ENCODE measurements around the gene UPB1. TPM values are rescaled to one million over a fixed set of nuclear protein-coding genes. Genes with fewer than 3 reads are reported as not detected.
A peak's percentile ranks its signal among the peaks of the same experiment; 100 is the strongest.
"Not testable (repeated sequence)": the region's sequence is repeated elsewhere in the genome, so short reads cannot be mapped to it uniquely, and the experiment has no call there.

Gene UPB1
- total and polyA plus RNA-seq, 7 donors, result 0.28 to 0.83 (median 0.36) TPM; not detected in 4

- H3K36me3 ChIP-seq, result peaks cover 19 to 29% (median 24%) of the 10 kb centered on the region in 4 donors
- H3K27ac ChIP-seq, result no peak overlapping the region
- H3K4me3 ChIP-seq, result no peak overlapping the region
- peaks cover 0 to 38% (median 30%) of the 10 kb centered on the region in 4 donors for H3K4me1 ChIP-seq
- TF ChIP-seq POLR2A (IDR thresholded peaks at IDR 0.05), result no peak
- no peak for TF ChIP-seq POLR2AphosphoS5 (IDR thresholded peaks at IDR 0.05)
- TF ChIP-seq EP300 (IDR thresholded peaks at IDR 0.05), result no peak
- TF ChIP-seq, protein P1, sequence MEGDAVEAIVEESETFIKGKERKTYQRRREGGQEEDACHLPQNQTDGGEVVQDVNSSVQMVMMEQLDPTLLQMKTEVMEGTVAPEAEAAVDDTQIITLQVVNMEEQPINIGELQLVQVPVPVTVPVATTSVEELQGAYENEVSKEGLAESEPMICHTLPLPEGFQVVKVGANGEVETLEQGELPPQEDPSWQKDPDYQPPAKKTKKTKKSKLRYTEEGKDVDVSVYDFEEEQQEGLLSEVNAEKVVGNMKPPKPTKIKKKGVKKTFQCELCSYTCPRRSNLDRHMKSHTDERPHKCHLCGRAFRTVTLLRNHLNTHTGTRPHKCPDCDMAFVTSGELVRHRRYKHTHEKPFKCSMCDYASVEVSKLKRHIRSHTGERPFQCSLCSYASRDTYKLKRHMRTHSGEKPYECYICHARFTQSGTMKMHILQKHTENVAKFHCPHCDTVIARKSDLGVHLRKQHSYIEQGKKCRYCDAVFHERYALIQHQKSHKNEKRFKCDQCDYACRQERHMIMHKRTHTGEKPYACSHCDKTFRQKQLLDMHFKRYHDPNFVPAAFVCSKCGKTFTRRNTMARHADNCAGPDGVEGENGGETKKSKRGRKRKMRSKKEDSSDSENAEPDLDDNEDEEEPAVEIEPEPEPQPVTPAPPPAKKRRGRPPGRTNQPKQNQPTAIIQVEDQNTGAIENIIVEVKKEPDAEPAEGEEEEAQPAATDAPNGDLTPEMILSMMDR (IDR thresholded peaks at IDR 0.05), result no peak
- H3K9me3 ChIP-seq, result no peaks in the 10 kb centered on the region
- intact Hi-C loops (cut with DNase I), result no loop called here
- 45 to 74% methylated on average over 8 of the region's 8 CpGs for WGBS, 2 donors
- H3K27me3 ChIP-seq, result no peaks in the 10 kb centered on the region
- DNase-seq, result no peak
Observed at GRCh38 chr22:24550028-24550901, 55.1 kb downstream of the UPB1 start.

- 72 to 73% methylated on average over 6 of the region's 6 CpGs for WGBS, 2 donors
- Histone ChIP-seq H3K27ac (no peak overlapping the region), H3K36me3 (peaks cover 19 to 29% (median 24%) of the 10 kb centered on the region in 4 donors), H3K4me1 (peaks cover 0 to 35% (median 25%) of the 10 kb centered on the region in 4 donors), H3K9me3 (no peaks in the 10 kb centered on the region), H3K27me3 (no peaks in the 10 kb centered on the region), H3K4me3 (no peak overlapping the region)
- DNase-seq, result no peak
- TF ChIP-seq POLR2AphosphoS5 (IDR thresholded peaks at IDR 0.05), result no peak
- TF ChIP-seq, protein P1 (IDR thresholded peaks at IDR 0.05), result no peak
- no peak for TF ChIP-seq EP300 (IDR thresholded peaks at IDR 0.05)
- TF ChIP-seq POLR2A (IDR thresholded peaks at IDR 0.05), result no peak
- intact Hi-C loops (cut with DNase I), result no loop called here
Observed at GRCh38 chr22:24550902-24551435, 55.8 kb downstream of the UPB1 start.

DNA sequence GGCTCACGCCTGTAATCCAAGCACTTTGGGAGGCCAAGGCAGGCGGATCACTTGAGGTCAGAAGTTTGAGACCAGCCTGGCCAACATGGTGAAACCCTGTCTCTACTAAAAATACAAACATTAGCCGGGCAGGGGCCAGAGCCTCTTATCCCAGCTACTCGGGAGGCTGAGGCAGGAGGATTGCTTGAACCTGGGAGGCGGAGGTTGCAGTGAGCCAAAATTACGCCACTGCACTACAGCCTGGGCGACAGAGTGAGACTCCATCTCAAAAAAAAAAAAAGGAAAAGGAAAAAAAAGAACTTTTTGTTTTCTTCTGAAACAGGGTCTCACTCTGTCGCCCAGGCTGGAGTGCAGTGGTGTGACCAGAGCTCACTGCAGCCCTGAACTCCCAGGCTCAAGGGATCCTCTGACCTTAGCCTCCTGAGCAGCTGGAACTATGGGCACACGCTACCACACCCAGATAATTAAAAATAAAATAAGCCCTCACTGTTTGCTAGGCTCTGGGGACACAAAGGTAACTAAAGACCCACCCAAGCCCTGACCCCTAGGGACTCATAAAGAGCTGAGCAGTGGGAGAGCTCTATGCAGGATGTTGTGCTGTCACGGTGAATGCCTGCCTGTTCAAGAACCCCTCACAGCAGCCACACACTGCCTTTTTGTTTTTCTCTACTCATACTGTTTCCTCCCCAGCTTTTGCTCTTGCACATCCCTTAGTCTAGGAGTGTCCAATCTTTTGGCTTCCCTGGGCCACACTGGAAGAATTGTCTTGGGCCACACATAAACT is 57.6 kb downstream of the UPB1 start:
- H3K9me3 ChIP-seq; DNase-seq; H3K27me3 ChIP-seq; intact Hi-C loops (cut with DNase I); H3K4me3 ChIP-seq: not testable (repeated sequence)
- Histone ChIP-seq H3K36me3 (peaks cover 6 to 16% (median 9%) of the 10 kb centered on the region in 4 donors), H3K4me1 (peaks cover 0 to 48% (median 40%) of the 10 kb centered on the region in 4 donors), H3K27ac (peak overlapping the region; percentile 99)
- WGBS, 2 donors, result 72 to 77% methylated on average over 10 of the region's 10 CpGs

GRCh38 chr22:24553597-24554312 is 58.6 kb downstream of the UPB1 start:
- 11 to 45% methylated on average over 12 of the region's 12 CpGs for whole genome bisulfite sequencing, 2 donors
- no peaks in the 10 kb centered on the region for H3K9me3 ChIP-seq
- intact Hi-C loops (cut with DNase I), result loop anchor here (2.0 kb wide), 1 partner anchor 39 kb away; the partner anchor contains the start of gene LRRC75B
- H3K27ac ChIP-seq, result peak overlapping the region; percentile 99
- no peak for TF ChIP-seq POLR2A (IDR thresholded peaks at IDR 0.05)
- TF ChIP-seq POLR2AphosphoS5 (IDR thresholded peaks at IDR 0.05), result peak in 1 of 4 donors; percentile 25
- peak; percentile 70 for DNase-seq
- no peaks in the 10 kb centered on the region for H3K27me3 ChIP-seq
- peak overlapping the region; percentile 91 to 99 (median 94) for H3K4me3 ChIP-seq
- H3K36me3 ChIP-seq, result peaks cover 0 to 16% (median 7%) of the 10 kb centered on the region in 4 donors
- peaks cover 0 to 51% (median 43%) of the 10 kb centered on the region in 4 donors for H3K4me1 ChIP-seq

Data from sigmoid colon (tissue), 7 donors.